ENCODE measurements around the gene CAMTA1.

Gene CAMTA1

GRCh38 chr1:7552402-7552801 lies 767.1 kb downstream of the CAMTA1 start:
- in situ Hi-C loops (cut with MboI; ENCODE audit: low sequenced_read_pairs) = no loop called here

GRCh38 chr1:7553042-7553690 lies 767.9 kb downstream of the CAMTA1 start:
- in situ Hi-C loops (cut with MboI; ENCODE audit: low sequenced_read_pairs) = no loop called here

- in situ Hi-C loops (cut with MboI; ENCODE audit: low sequenced_read_pairs) = no loop called here
Measured at GRCh38 chr1:7554385-7555235, 769.4 kb downstream of the CAMTA1 start.

GRCh38 chr1:7555391-7556185 lies 770.3 kb downstream of the CAMTA1 start:
- in situ Hi-C loops (cut with MboI; ENCODE audit: low sequenced_read_pairs) = no loop called here

- in situ Hi-C loops (cut with MboI; ENCODE audit: low sequenced_read_pairs) = no loop called here
Measured at GRCh38 chr1:7557301-7557891, 772.1 kb downstream of the CAMTA1 start.

- in situ Hi-C loops (cut with MboI; ENCODE audit: low sequenced_read_pairs) = no loop called here
Measured at GRCh38 chr1:7558041-7558461, 772.8 kb downstream of the CAMTA1 start.

GRCh38 chr1:7558481-7558880 lies 773.2 kb downstream of the CAMTA1 start:
- in situ Hi-C loops (cut with MboI; ENCODE audit: low sequenced_read_pairs) = no loop called here

- in situ Hi-C loops (cut with MboI; ENCODE audit: low sequenced_read_pairs) = no loop called here
Measured at GRCh38 chr1:7558921-7559869, 773.9 kb downstream of the CAMTA1 start.

GRCh38 chr1:7560128-7560527 lies 774.9 kb downstream of the CAMTA1 start:
- in situ Hi-C loops (cut with MboI; ENCODE audit: low sequenced_read_pairs) = no loop called here

GRCh38 chr1:7560601-7561181 lies 775.4 kb downstream of the CAMTA1 start:
- in situ Hi-C loops (cut with MboI; ENCODE audit: low sequenced_read_pairs) = no loop called here

GRCh38 chr1:7561331-7561921 lies 776.2 kb downstream of the CAMTA1 start:
- in situ Hi-C loops (cut with MboI; ENCODE audit: low sequenced_read_pairs) = no loop called here

GRCh38 chr1:7561936-7562728 lies 776.9 kb downstream of the CAMTA1 start:
- in situ Hi-C loops (cut with MboI; ENCODE audit: low sequenced_read_pairs) = no loop called here

- in situ Hi-C loops (cut with MboI; ENCODE audit: low sequenced_read_pairs) = no loop called here
Measured at GRCh38 chr1:7562729-7563605, 777.7 kb downstream of the CAMTA1 start.

GRCh38 chr1:7564137-7564536 lies 778.9 kb downstream of the CAMTA1 start:
- in situ Hi-C loops (cut with MboI; ENCODE audit: low sequenced_read_pairs) = no loop called here

- in situ Hi-C loops (cut with MboI; ENCODE audit: low sequenced_read_pairs) = no loop called here
Measured at GRCh38 chr1:7565099-7565750, 780.0 kb downstream of the CAMTA1 start.

GRCh38 chr1:7566417-7567375 lies 781.4 kb downstream of the CAMTA1 start:
- in situ Hi-C loops (cut with MboI; ENCODE audit: low sequenced_read_pairs) = no loop called here
